ENCODE results near the gene COL28A1. TPM values are rescaled to one million over a fixed set of nuclear protein-coding genes. Genes with fewer than 3 reads are reported as not detected.

Gene COL28A1
- total RNA-seq, 1 donor from 2014 or later: 0.28 TPM

DNA sequence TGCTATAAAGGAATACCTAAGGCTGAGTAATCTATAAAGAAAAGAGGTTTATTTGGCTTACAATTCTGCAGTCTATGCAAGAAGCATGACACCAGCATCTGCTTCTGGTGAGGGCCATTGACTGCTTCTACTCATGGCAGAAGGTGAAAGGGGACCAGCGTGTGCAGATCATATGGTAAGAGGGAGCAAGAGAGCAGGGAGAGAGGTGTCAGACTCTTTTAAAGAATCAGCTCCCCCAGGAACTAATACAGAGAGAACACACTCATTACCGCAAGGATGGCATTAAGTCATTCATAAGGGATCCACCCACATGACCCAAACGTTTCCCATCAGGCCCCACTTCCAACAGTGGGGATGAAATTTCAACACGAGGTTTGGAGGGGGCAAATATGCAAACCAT is 3.5 kb upstream of the COL28A1 start:
- TF ChIP-seq, protein P1, sequence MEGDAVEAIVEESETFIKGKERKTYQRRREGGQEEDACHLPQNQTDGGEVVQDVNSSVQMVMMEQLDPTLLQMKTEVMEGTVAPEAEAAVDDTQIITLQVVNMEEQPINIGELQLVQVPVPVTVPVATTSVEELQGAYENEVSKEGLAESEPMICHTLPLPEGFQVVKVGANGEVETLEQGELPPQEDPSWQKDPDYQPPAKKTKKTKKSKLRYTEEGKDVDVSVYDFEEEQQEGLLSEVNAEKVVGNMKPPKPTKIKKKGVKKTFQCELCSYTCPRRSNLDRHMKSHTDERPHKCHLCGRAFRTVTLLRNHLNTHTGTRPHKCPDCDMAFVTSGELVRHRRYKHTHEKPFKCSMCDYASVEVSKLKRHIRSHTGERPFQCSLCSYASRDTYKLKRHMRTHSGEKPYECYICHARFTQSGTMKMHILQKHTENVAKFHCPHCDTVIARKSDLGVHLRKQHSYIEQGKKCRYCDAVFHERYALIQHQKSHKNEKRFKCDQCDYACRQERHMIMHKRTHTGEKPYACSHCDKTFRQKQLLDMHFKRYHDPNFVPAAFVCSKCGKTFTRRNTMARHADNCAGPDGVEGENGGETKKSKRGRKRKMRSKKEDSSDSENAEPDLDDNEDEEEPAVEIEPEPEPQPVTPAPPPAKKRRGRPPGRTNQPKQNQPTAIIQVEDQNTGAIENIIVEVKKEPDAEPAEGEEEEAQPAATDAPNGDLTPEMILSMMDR (conservative IDR thresholded peaks at IDR 0.05): no peak
- Mint-ChIP-seq H3K4me3 (no peak overlapping the region), H3K36me3 (ENCODE audit: low read depth) (no peaks in the 10 kb centered on the region), H3K27ac (ENCODE audit: unreplicated experiment) (no peak overlapping the region), H3K4me1 (peaks cover 5% of the 10 kb centered on the region), H3K27me3 (ENCODE audit: low read depth) (no peaks in the 10 kb centered on the region), H3K9me3 (no peaks in the 10 kb centered on the region)
- DNase-seq (ENCODE audit: low read depth, low spot score): no peak

DNA sequence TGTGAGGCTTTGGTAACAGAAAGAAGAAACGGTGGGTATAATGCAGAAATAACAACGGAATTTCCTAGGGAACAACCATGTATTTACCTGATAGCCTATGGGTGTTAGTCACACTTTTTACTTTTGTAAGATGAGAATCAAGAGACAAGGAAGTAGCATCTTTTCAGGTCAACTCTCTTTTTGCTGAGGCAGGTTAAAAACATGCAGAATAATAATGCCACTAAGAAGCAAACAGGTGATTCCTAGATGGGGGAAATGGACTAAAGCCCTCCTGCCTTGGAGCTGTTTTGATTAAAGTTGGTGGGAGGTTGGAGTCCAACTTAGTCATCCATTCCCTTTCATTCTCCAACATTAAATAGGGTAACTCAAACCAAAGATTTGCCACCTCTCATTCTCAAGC is 2.0 kb upstream of the COL28A1 start:
- TF ChIP-seq, protein P1 (conservative IDR thresholded peaks at IDR 0.05): no peak
- Mint-ChIP-seq H3K27me3 (ENCODE audit: low read depth) (no peaks in the 10 kb centered on the region), H3K4me1 (peaks cover 5% of the 10 kb centered on the region), H3K4me3 (no peak overlapping the region), H3K36me3 (ENCODE audit: low read depth) (no peaks in the 10 kb centered on the region), H3K9me3 (no peaks in the 10 kb centered on the region), H3K27ac (ENCODE audit: unreplicated experiment) (no peak overlapping the region)
- no peak for DNase-seq (ENCODE audit: low read depth, low spot score)

DNA sequence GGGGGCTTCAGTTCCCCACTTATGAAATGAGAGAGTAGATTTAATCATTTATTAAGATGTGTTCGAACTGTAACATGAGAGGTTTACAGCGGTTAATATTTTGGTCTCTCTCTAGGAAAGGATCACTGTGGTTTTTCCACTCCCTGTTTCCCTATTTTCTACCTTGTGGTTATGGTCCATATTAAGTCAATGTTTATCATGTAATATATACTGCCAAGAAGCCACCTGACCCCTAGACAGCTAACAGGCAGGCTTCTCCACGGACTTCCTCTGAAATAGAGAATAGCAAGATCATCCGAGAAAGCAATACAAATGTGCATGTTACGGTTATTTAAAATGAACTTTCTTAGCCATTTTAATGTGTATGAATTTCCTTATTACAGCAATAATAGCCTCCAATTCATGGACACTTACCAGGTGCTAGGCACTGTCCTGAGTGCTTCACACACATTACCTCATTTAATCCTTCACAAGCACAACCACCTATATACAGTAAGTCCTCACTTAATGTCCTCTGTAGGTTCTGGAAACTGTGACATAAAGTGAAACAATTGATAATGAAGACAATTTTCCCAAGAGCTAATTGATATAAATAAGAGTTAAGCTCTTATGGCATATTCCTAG is 835 bp upstream of the COL28A1 start:
- Mint-ChIP-seq H3K4me3 (no peak overlapping the region), H3K27ac (ENCODE audit: unreplicated experiment) (no peak overlapping the region), H3K27me3 (ENCODE audit: low read depth) (no peaks in the 10 kb centered on the region), H3K36me3 (ENCODE audit: low read depth) (no peaks in the 10 kb centered on the region), H3K4me1 (peaks cover 5% of the 10 kb centered on the region), H3K9me3 (no peaks in the 10 kb centered on the region)
- no peak for DNase-seq (ENCODE audit: low read depth, low spot score)
- TF ChIP-seq, protein P1 (conservative IDR thresholded peaks at IDR 0.05): no peak

DNA sequence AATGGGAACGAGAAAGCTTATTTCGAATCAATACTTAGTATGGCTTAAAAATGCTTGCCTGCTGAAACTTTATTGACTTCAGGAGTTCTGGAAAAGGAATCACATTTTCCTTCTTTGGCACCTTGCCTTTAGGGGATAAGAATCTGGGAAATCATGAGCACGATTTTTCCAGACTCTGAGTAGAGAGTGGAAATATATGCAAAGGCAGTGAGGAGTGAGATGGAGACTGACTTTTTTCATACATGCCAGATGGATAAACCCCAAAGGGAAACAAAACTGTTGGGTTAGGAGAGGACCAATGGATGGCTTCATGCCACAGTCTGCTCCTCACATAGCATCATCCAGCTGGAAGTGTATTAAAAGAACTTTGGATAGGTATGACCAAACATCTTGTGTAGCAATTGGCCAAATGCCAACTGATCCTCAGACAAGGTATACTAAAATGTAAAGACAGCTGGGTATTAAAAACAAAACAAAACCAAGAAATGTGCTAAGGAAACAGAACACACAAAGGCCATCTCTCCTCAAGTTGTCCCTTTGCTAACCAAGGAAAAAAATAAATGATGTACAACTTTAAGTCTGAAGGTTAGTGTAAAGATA is 1.7 kb downstream of the COL28A1 start:
- peaks cover 11% of the 10 kb centered on the region for H3K4me1 Mint-ChIP-seq
- DNase-seq (ENCODE audit: low read depth, low spot score): no peak
- H3K27ac Mint-ChIP-seq (ENCODE audit: unreplicated experiment): no peak overlapping the region
- no peaks in the 10 kb centered on the region for H3K36me3 Mint-ChIP-seq (ENCODE audit: low read depth)
- H3K4me3 Mint-ChIP-seq: no peak overlapping the region
- H3K9me3 Mint-ChIP-seq: no peaks in the 10 kb centered on the region
- no peaks in the 10 kb centered on the region for H3K27me3 Mint-ChIP-seq (ENCODE audit: low read depth)
- TF ChIP-seq, protein P1 (conservative IDR thresholded peaks at IDR 0.05): no peak

DNA sequence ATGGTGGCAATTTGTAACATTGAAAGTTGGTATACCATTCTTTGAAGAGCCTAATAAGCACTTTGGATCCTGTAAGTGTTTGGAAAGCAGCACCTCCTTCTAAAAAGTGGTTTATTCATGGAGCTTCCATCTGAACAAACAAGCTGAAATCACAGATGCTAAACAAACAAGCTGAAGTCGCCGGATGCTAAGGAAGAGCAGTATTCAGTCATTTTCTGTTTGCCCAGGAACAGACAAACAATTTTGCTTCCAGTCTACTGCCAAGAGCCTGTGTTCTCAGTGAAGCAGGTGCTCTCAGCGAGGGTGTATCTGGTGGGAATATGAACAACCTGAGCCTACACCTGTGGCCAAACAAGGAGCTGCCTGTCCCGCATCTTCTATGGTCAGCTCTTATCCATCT is 6.3 kb downstream of the COL28A1 start:
- Mint-ChIP-seq H3K9me3 (no peaks in the 10 kb centered on the region), H3K4me3 (no peak overlapping the region), H3K36me3 (ENCODE audit: low read depth) (no peaks in the 10 kb centered on the region), H3K4me1 (peaks cover 5% of the 10 kb centered on the region), H3K27ac (ENCODE audit: unreplicated experiment) (no peak overlapping the region), H3K27me3 (ENCODE audit: low read depth) (no peaks in the 10 kb centered on the region)
- TF ChIP-seq, protein P1 (conservative IDR thresholded peaks at IDR 0.05): no peak
- DNase-seq (ENCODE audit: low read depth, low spot score): no peak

Data from neural crest cell (in vitro differentiated cells).